GM10266 (cell line): Measurements from ENCODE around the gene ZMYM3.

Experiments used
- DNase-seq: peaks from one replicate; pipeline ENCODE4 v3.0.0; 2012; ENCODE audit errors: extremely low spot score
- CTCF ChIP-seq: IDR thresholded peaks from 2 replicates; pipeline ENCODE4 v1.5.1; 2012; ENCODE audit warnings: mild to moderate bottlenecking, low read depth; ENCODE audit not compliant: control insufficient read depth, insufficient read depth; ENCODE audit errors: missing control alignments

The ZMYM3 gene

GRCh38 chrX:71225676-71226075, 28.3 kb downstream of the ZMYM3 start:
- TF ChIP-seq CTCF, result no peak
- no peak for DNase-seq

- no peak for DNase-seq
- TF ChIP-seq CTCF, result no peak
Observed at GRCh38 chrX:71225009-71225408, 28.9 kb downstream of the ZMYM3 start.

DNA sequence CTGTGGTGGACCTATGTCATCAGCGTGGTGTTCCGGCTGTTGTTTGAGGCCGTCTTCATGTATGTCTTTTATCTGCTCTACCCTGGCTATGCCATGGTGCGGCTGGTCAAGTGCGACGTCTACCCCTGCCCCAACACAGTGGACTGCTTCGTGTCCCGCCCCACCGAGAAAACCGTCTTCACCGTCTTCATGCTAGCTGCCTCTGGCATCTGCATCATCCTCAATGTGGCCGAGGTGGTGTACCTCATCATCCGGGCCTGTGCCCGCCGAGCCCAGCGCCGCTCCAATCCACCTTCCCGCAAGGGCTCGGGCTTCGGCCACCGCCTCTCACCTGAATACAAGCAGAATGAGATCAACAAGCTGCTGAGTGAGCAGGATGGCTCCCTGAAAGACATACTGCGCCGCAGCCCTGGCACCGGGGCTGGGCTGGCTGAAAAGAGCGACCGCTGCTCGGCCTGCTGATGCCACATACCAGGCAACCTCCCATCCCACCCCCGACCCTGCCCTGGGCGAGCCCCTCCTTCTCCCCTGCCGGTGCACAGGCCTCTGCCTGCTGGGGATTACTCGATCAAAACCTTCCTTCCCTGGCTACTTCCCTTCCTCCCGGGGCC, 29.7 kb downstream of the ZMYM3 start:
- no peak for TF ChIP-seq CTCF

DNA sequence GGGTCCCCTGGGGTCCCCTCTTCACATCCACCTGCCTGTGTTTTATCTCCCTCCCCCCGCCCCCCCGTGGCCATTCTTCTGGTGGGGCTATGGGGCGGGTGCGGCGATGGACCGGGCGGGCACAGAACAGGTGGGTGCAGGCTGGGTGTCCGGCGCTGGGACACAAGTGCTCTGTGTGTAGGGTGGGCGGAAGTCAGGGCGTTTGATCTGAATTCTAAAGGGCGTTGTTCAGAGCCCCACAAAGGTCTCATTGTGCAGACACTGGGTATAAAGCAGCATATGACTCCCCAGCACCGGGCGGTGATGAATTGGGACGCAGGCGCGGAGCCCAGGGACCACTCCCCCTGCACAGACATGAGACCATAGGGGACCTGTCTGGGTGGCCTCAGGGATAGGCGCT, 31.0 kb downstream of the ZMYM3 start, which contains the start of gene GJB1:
TSS of gene GJB1 (plus strand) at position 296 of the 400 bp plus-strand sequence. CDS start 484 bp downstream, outside the sequence.
- no peak for TF ChIP-seq CTCF
- no peak for DNase-seq

More for the DNA sequence above, 29.7 kb downstream of the ZMYM3 start:
- DNase-seq, result no peak

GRCh38 chrX:71221145-71221544, 32.8 kb downstream of the ZMYM3 start:
- no peak for TF ChIP-seq CTCF
- DNase-seq, result no peak

DNA sequence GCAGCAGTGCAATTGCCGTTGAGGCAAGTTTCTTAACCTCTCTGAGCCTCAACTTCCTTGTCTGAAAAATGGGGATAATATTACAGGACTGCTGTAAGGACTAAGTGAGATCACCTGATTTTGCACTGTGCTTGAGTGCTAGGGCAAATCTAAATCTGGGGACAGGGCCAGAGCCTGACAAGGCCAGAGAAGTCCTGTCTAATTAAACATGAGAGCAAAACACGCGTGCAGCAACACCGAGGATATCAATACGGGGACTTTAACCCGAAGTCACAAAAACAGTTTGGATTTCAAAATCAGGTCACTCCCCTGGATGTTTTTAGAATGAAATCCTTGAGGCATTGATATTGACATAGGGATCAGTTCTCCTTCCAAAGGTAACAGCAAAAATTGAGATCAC, 36.6 kb downstream of the ZMYM3 start:
- no peak for DNase-seq
- no peak for TF ChIP-seq CTCF

DNA sequence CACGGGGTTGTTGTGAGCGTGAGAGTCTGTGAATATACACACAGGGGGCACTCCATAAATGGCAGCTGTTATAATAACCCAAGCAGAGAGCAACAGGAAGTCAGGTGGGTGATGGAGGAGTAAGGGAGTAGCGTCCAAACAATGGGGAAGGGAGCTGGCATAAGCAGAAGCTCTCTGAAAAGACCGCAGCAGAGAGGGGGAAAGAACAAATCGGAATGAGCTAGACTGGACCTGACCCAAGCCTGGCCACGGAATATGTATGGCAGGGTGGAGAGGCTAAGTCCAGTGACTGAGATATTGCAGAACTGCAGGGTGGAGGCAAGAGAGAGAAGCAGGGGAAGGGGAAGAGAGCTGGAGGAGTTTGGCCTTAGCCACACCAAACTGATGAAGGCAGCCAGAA, 37.5 kb downstream of the ZMYM3 start:
- no peak for TF ChIP-seq CTCF
- DNase-seq, result no peak
